Esophagus muscularis mucosa (tissue), 3 donors: ENCODE measurements around the gene GOLGA8S.
"Not testable (repeated sequence)": the region's sequence is repeated elsewhere in the genome, so short reads cannot be mapped to it uniquely, and the experiment has no call there.

Experiments
- CTCF ChIP-seq, 3 experiments: fragments of 200-600 bp in 2 of 3; fragments of 450-650 bp in 1 of 3; sonication (generic) in 2 of 3; IDR thresholded peaks; one replicate each; pipeline ENCODE4 v1.5.1; 2017 to 2019; ENCODE audit warnings: antibody characterized with exemption in 3 of 3, mild to moderate bottlenecking in 2 of 3, moderate library complexity in 1 of 3
- POLR2A ChIP-seq: fragments of 450-650 bp; IDR thresholded peaks from one replicate; pipeline ENCODE4 v1.6.1; 2017; ENCODE audit warnings: antibody characterized with exemption, moderate library complexity, mild to moderate bottlenecking, low read depth
- POLR2AphosphoS5 ChIP-seq, 2 donors: sonication (generic); formaldehyde crosslinking; IDR thresholded peaks; one replicate each; pipeline ENCODE4 v1.6.1; 2017; ENCODE audit warnings: antibody characterized with exemption in 2 of 2

GRCh38 chr15:23412881-23413600 lies 58.5 kb downstream of the GOLGA8S start:
- TF ChIP-seq POLR2AphosphoS5 (IDR thresholded peaks at IDR 0.05); POLR2A; CTCF (IDR thresholded peaks at IDR 0.05): not testable (repeated sequence)
